Panc1 (cell line): ENCODE data around the gene MAGI3. TPM values are rescaled to one million over a fixed set of nuclear protein-coding genes. Genes with fewer than 3 reads are reported as not detected.
"Not testable (repeated sequence)": the region's sequence is repeated elsewhere in the genome, so short reads cannot be mapped to it uniquely, and the experiment has no call there.

Source experiments
- ATAC-seq: fragments of 200-7000 bp; cut with Tn5 transposase; 2 replicates; pipeline ENCODE4 v1.9.1; 2020; ENCODE audit warnings: mild to moderate bottlenecking, moderate library complexity
- BruUV-seq: library from RNA; stranded (reverse); fragments of 400-500 nt; replicated peaks from 2 replicates; lab custom pipeline; 2021; lab: Mats Ljungman, UMichigan
- CTCF ChIA-PET: fragments of 300-600 bp; sonication (Branson Sonifier 250); formaldehyde crosslinking; loops from one replicate; lab custom pipeline; 2022; ENCODE audit warnings: antibody characterized with exemption; lab: Charles Lee
- POLR2A ChIA-PET: fragments of 300-600 bp; sonication (Branson Sonifier 250); formaldehyde crosslinking; loops from one replicate; lab custom pipeline; 2022; ENCODE audit warnings: antibody characterized with exemption; lab: Charles Lee
- DNase-seq: peaks from one replicate; pipeline ENCODE4 v3.0.0-alpha.2; 2010; ENCODE audit warnings: low read depth, low spot score
- H3K27ac ChIP-seq: 2 replicates; pipeline ENCODE4 v1.5.1; 2011; ENCODE audit warnings: mild to moderate bottlenecking, low read length, inconsistent platforms
- H3K27me3 ChIP-seq: fragments of 200-500 bp; sonication (Bioruptor generic); 2 replicates; pipeline ENCODE4 v1.6.0; 2014; ENCODE audit warnings: low read length, inconsistent platforms; ENCODE audit not compliant: control insufficient read depth, insufficient read depth
- H3K36me3 ChIP-seq: fragments of 200-500 bp; sonication (Bioruptor generic); 2 replicates; pipeline ENCODE4 v1.5.1; 2014; ENCODE audit warnings: inconsistent platforms, mild to moderate bottlenecking, low read length, moderate library complexity; ENCODE audit not compliant: control insufficient read depth, insufficient read depth
- H3K4me1 ChIP-seq: 2 replicates; pipeline ENCODE4 v1.5.1; 2011; ENCODE audit warnings: inconsistent platforms, mild to moderate bottlenecking, low read length, moderate library complexity; ENCODE audit not compliant: control insufficient read depth, insufficient read depth
- H3K4me3 ChIP-seq, 2 experiments: 2 replicates each; pipeline ENCODE4 v1.5.1; 2011 to 2012; ENCODE audit warnings: low read depth in 2 of 2, low read length in 2 of 2, mild to moderate bottlenecking in 2 of 2, inconsistent platforms in 1 of 2, moderate library complexity in 1 of 2
- H3K9me3 ChIP-seq: fragments of 200-500 bp; sonication (Bioruptor generic); 2 replicates; pipeline ENCODE4 v1.5.1; 2014; ENCODE audit warnings: low read depth, mild to moderate bottlenecking, inconsistent platforms, low read length, moderate library complexity; ENCODE audit not compliant: control insufficient read depth, insufficient read depth
- CTCF ChIP-seq: fragments of 450-650 bp; IDR thresholded peaks from 2 replicates; pipeline ENCODE4 v1.5.1; 2017; ENCODE audit warnings: mild to moderate bottlenecking
- POLR2AphosphoS5 ChIP-seq: IDR thresholded peaks from 2 replicates; pipeline ENCODE4 v1.6.1; 2012; ENCODE audit warnings: mild to moderate bottlenecking, low read depth, low read length, moderate library complexity
- SIN3A ChIP-seq: IDR thresholded peaks from 2 replicates; pipeline ENCODE4 v1.6.1; 2012; ENCODE audit warnings: low read depth, mild to moderate bottlenecking, low read length, moderate library complexity, borderline replicate concordance; ENCODE audit not compliant: insufficient read depth
- TCF7L2 ChIP-seq: IDR thresholded peaks from 2 replicates; pipeline ENCODE4 v1.6.1; 2011; ENCODE audit warnings: mild to moderate bottlenecking, low read depth, low read length, inconsistent platforms
- in situ Hi-C: cut with HindIII; loops from 2 replicates; pipeline ENCODE4 v1.10.0; 2016; ENCODE audit warnings: low sequenced_read_pairs, low pct_unique_long_range_greater_than_20kb
- intact Hi-C: fragments of 100-400 bp; cut with micrococcal nuclease; formaldehyde crosslinking; loops from one replicate; pipeline ENCODE4 v1.10.0; 2022; ENCODE audit not compliant: unreplicated experiment
- total RNA-seq: library from RNA; stranded (reverse); gene quantifications from one replicate; pipeline ENCODE4 v1.2.1, GENCODE V29; 2021; ENCODE audit not compliant: unreplicated experiment
- TF ChIP-seq, protein P1 (sequence below), 2 experiments: IDR thresholded peaks; 2 replicates each; pipeline ENCODE4 v1.6.1; 2011 to 2012; ENCODE audit warnings: low read depth in 2 of 2, control low read depth in 1 of 2, low read length in 1 of 2, mild to moderate bottlenecking in 1 of 2, moderate library complexity in 1 of 2; ENCODE audit not compliant: insufficient read depth in 1 of 2

MAGI3 gene
- total RNA-seq, 1 experiment from 2014 or later = 10.9 TPM

GRCh38 chr1:113406149-113406548 lies 15.8 kb downstream of the MAGI3 start:
- CTCF ChIA-PET, H3K4me3 ChIP-seq, in situ Hi-C loops, H3K9me3 ChIP-seq, ATAC-seq, H3K36me3 ChIP-seq, DNase-seq, BruUV-seq, H3K4me1 ChIP-seq, POLR2A ChIA-PET, H3K27me3 ChIP-seq, H3K27ac ChIP-seq, intact Hi-C loops: not testable (repeated sequence)

DNA sequence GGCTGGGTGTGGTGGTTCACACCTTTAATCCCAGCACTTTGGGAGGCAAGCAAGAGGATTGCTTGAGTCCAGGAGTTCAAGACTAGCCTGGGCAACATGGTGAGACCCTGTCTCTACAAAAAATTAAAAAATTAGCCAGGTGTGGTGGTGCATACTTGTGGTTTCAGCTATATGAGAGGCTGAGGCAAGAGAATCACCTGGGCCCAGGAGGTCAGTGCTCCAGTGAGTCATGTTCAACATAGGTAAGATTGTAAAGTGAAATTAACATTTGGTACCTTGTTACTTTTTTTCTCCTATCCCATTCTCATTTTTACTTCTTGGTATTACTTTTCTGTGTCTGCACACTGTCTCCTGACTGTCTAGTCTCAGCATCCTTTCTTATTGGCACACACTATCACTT lies 19.0 kb downstream of the MAGI3 start:
- no TSS peak for BruUV-seq
- Histone ChIP-seq H3K9me3 (no peaks in the 10 kb centered on the region), H3K36me3 (no peaks in the 10 kb centered on the region), H3K4me1 (peaks cover 4% of the 10 kb centered on the region; the same call in 1 of the 2 replicates), H3K27me3 (no peaks in the 10 kb centered on the region), H3K27ac (no peak overlapping the region), H3K4me3 (no peak overlapping the region)
- intact Hi-C loops (no loop called here), in situ Hi-C loops (no loop called here)
- POLR2A ChIA-PET = no interaction called here
- no peak for DNase-seq
- no peak for ATAC-seq
- TF ChIP-seq TCF7L2 (no peak), POLR2AphosphoS5 (no peak), CTCF (no peak), SIN3A (no peak)
- CTCF ChIA-PET = no interaction called here

DNA sequence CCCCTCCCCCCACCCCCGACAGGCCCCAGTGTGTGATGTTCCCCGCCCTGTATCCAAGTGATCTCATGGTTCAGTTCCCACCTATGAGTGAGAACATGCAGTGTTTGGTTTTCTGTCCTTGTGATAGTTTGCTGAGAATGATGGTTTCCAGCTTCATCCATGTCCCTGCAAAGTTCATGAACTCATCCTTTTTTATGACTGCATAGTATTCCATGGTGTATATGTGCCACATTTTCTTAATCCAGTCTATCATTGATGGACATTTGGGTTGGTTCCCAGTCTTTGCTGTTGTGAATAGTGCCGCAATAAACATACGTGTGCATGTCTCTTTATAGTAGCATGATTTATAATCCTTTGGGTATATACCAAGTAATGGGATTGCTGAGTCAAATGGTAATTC lies 21.7 kb downstream of the MAGI3 start:
- H3K27ac ChIP-seq, H3K4me1 ChIP-seq, BruUV-seq, intact Hi-C loops, H3K27me3 ChIP-seq, DNase-seq, H3K9me3 ChIP-seq, ATAC-seq, POLR2A ChIA-PET, in situ Hi-C loops, H3K4me3 ChIP-seq, CTCF ChIA-PET, H3K36me3 ChIP-seq: not testable (repeated sequence)

GRCh38 chr1:113415310-113416070 lies 25.2 kb downstream of the MAGI3 start:
- H3K9me3 ChIP-seq = no peaks in the 10 kb centered on the region; the same call in 1 of the 2 replicates
- in situ Hi-C loops = no loop called here
- no peaks in the 10 kb centered on the region for H3K27me3 ChIP-seq
- CTCF ChIA-PET = no interaction called here
- POLR2A ChIA-PET = no interaction called here
- TF ChIP-seq TCF7L2 (no peak), POLR2AphosphoS5 (no peak), SIN3A (no peak), CTCF (no peak)
- TF ChIP-seq, protein P1, sequence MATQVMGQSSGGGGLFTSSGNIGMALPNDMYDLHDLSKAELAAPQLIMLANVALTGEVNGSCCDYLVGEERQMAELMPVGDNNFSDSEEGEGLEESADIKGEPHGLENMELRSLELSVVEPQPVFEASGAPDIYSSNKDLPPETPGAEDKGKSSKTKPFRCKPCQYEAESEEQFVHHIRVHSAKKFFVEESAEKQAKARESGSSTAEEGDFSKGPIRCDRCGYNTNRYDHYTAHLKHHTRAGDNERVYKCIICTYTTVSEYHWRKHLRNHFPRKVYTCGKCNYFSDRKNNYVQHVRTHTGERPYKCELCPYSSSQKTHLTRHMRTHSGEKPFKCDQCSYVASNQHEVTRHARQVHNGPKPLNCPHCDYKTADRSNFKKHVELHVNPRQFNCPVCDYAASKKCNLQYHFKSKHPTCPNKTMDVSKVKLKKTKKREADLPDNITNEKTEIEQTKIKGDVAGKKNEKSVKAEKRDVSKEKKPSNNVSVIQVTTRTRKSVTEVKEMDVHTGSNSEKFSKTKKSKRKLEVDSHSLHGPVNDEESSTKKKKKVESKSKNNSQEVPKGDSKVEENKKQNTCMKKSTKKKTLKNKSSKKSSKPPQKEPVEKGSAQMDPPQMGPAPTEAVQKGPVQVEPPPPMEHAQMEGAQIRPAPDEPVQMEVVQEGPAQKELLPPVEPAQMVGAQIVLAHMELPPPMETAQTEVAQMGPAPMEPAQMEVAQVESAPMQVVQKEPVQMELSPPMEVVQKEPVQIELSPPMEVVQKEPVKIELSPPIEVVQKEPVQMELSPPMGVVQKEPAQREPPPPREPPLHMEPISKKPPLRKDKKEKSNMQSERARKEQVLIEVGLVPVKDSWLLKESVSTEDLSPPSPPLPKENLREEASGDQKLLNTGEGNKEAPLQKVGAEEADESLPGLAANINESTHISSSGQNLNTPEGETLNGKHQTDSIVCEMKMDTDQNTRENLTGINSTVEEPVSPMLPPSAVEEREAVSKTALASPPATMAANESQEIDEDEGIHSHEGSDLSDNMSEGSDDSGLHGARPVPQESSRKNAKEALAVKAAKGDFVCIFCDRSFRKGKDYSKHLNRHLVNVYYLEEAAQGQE (IDR thresholded peaks at IDR 0.05; ENCODE audit: insufficient read depth in 1 of 2, low read depth in 2 of 2, low read length in 1 of 2) = no peak
- H3K27ac ChIP-seq = no peak overlapping the region
- ATAC-seq (no peak), DNase-seq (no peak)
- BruUV-seq = no TSS peak
- H3K4me3 ChIP-seq = no peak overlapping the region
- H3K36me3 ChIP-seq = no peaks in the 10 kb centered on the region
- intact Hi-C loops = no loop called here
- H3K4me1 ChIP-seq = no peaks in the 10 kb centered on the region
